Measurements from ENCODE around the gene EFCC1. TPM values are rescaled to one million over a fixed set of nuclear protein-coding genes. Genes with fewer than 3 reads are reported as not detected.

EFCC1 gene
- total RNA-seq, 1 experiment from 2014 or later, result not detected

GRCh38 chr3:129077222-129077621 lies 76.1 kb downstream of the EFCC1 start:
- Histone ChIP-seq H3K36me3 (ENCODE audit: insufficient read depth, low read length, poor library complexity, severe bottlenecking) (no peaks in the 10 kb centered on the region), H3K4me3 (ENCODE audit: low read depth, low read length, poor library complexity, severe bottlenecking) (no peak overlapping the region), H3K9me3 (ENCODE audit: low read depth, low read length, poor library complexity, severe bottlenecking) (no peaks in the 10 kb centered on the region), H3K27ac (ENCODE audit: low read depth, low read length, poor library complexity, severe bottlenecking) (no peak overlapping the region), H3K4me1 (ENCODE audit: insufficient read depth, low read length, poor library complexity, severe bottlenecking) (no peaks in the 10 kb centered on the region), H3K27me3 (replicated peaks; ENCODE audit: insufficient read depth, low read depth, low read length, poor library complexity) (no peaks in the 10 kb centered on the region)
- ChIA-PET POLR2A (ENCODE audit: low non-redundant PET) (no interaction called here), CTCF (no interaction called here)
- DNase-seq (ENCODE audit: low spot score), result no peak
- BruUV-seq (replicated peaks), result no TSS peak
- TF ChIP-seq CTCF (conservative IDR thresholded peaks at IDR 0.05; ENCODE audit: low read depth, low read length) (no peak), EZH2 (IDR thresholded peaks at IDR 0.05; ENCODE audit: borderline replicate concordance, low read depth, low read length, poor library complexity, severe bottlenecking) (no peak)
- intact Hi-C loops (cut with micrococcal nuclease; ENCODE audit: unreplicated experiment), result no loop called here

GRCh38 chr3:129078510-129078909 lies 77.4 kb downstream of the EFCC1 start:
- no peaks in the 10 kb centered on the region for H3K36me3 ChIP-seq (ENCODE audit: insufficient read depth, low read length, poor library complexity, severe bottlenecking)
- intact Hi-C loops (cut with micrococcal nuclease; ENCODE audit: unreplicated experiment), result no loop called here
- no peak overlapping the region for H3K27ac ChIP-seq (ENCODE audit: low read depth, low read length, poor library complexity, severe bottlenecking)
- DNase-seq (ENCODE audit: low spot score), result no peak
- CTCF ChIA-PET, result no interaction called here
- POLR2A ChIA-PET (ENCODE audit: low non-redundant PET), result no interaction called here
- no TSS peak for BruUV-seq (replicated peaks)
- H3K4me1 ChIP-seq (ENCODE audit: insufficient read depth, low read length, poor library complexity, severe bottlenecking), result no peaks in the 10 kb centered on the region
- no peaks in the 10 kb centered on the region for H3K9me3 ChIP-seq (ENCODE audit: low read depth, low read length, poor library complexity, severe bottlenecking)
- H3K4me3 ChIP-seq (ENCODE audit: low read depth, low read length, poor library complexity, severe bottlenecking), result no peak overlapping the region
- TF ChIP-seq CTCF (conservative IDR thresholded peaks at IDR 0.05; ENCODE audit: low read depth, low read length) (no peak), EZH2 (IDR thresholded peaks at IDR 0.05; ENCODE audit: borderline replicate concordance, low read depth, low read length, poor library complexity, severe bottlenecking) (no peak)
- H3K27me3 ChIP-seq (replicated peaks; ENCODE audit: insufficient read depth, low read depth, low read length, poor library complexity), result no peaks in the 10 kb centered on the region

- intact Hi-C loops (cut with micrococcal nuclease; ENCODE audit: unreplicated experiment), result no loop called here
These were observed 80.4 kb downstream of the EFCC1 start for GRCh38 chr3:129081503-129081902.

More at GRCh38 chr3:129081503-129081902, 80.4 kb downstream of the EFCC1 start:
- BruUV-seq (replicated peaks), result no TSS peak
- H3K36me3 ChIP-seq (ENCODE audit: insufficient read depth, low read length, poor library complexity, severe bottlenecking), result no peaks in the 10 kb centered on the region
- no peak for TF ChIP-seq CTCF (conservative IDR thresholded peaks at IDR 0.05; ENCODE audit: low read depth, low read length)
- no peak for TF ChIP-seq EZH2 (IDR thresholded peaks at IDR 0.05; ENCODE audit: borderline replicate concordance, low read depth, low read length, poor library complexity, severe bottlenecking)
- H3K27ac ChIP-seq (ENCODE audit: low read depth, low read length, poor library complexity, severe bottlenecking), result no peak overlapping the region
- POLR2A ChIA-PET (ENCODE audit: low non-redundant PET), result no interaction called here
- no peaks in the 10 kb centered on the region for H3K9me3 ChIP-seq (ENCODE audit: low read depth, low read length, poor library complexity, severe bottlenecking)
- CTCF ChIA-PET, result no interaction called here
- no peaks in the 10 kb centered on the region for H3K4me1 ChIP-seq (ENCODE audit: insufficient read depth, low read length, poor library complexity, severe bottlenecking)
- no peak for DNase-seq (ENCODE audit: low spot score)
- H3K4me3 ChIP-seq (ENCODE audit: low read depth, low read length, poor library complexity, severe bottlenecking), result no peak overlapping the region
- no peaks in the 10 kb centered on the region for H3K27me3 ChIP-seq (replicated peaks; ENCODE audit: insufficient read depth, low read depth, low read length, poor library complexity)
